ENCODE data around the gene THBD. TPM values are rescaled to one million over a fixed set of nuclear protein-coding genes. Genes with fewer than 3 reads are reported as not detected.

THBD gene
- total and polyA plus RNA-seq, 8 donors, result 1.8 to 12.1 (median 3.8) TPM

DNA sequence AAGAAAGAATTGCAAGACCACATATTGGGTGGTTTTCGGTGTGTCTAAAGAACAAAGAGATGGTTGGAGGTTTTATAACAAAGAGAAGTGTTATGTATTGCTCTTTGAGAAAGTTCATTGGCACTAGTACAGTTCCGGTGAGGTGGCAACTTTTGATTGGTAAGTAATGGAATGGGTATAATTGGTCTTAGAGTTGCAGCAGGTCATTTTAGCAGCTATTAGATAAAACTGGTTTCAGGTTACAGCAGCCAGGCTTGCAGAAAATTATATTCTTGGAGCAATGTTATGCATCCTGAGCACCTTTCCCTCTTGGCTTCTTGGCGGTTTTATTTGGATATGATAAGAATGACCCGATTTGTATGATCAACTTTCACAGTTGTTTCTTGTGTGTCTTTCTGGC is 26.6 kb downstream of the THBD start:
- no peaks in the 10 kb centered on the region for H3K36me3 ChIP-seq
- TF ChIP-seq, protein P1, sequence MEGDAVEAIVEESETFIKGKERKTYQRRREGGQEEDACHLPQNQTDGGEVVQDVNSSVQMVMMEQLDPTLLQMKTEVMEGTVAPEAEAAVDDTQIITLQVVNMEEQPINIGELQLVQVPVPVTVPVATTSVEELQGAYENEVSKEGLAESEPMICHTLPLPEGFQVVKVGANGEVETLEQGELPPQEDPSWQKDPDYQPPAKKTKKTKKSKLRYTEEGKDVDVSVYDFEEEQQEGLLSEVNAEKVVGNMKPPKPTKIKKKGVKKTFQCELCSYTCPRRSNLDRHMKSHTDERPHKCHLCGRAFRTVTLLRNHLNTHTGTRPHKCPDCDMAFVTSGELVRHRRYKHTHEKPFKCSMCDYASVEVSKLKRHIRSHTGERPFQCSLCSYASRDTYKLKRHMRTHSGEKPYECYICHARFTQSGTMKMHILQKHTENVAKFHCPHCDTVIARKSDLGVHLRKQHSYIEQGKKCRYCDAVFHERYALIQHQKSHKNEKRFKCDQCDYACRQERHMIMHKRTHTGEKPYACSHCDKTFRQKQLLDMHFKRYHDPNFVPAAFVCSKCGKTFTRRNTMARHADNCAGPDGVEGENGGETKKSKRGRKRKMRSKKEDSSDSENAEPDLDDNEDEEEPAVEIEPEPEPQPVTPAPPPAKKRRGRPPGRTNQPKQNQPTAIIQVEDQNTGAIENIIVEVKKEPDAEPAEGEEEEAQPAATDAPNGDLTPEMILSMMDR (IDR thresholded peaks at IDR 0.05), result no peak
- no peak overlapping the region for H3K4me3 ChIP-seq
- 41 to 52% methylated on average over 4 of the region's 4 CpGs for WGBS, 2 donors
- H3K9me3 ChIP-seq, result no peaks in the 10 kb centered on the region
- no peaks in the 10 kb centered on the region for H3K27me3 ChIP-seq
- no peak for ATAC-seq
- DNase-seq, result no peak
- no peaks in the 10 kb centered on the region for H3K4me1 ChIP-seq
- no peak for FAIRE-seq
- H3K27ac ChIP-seq, result no peak overlapping the region
- intact Hi-C loops (cut with DNase I), result no loop called here

DNA sequence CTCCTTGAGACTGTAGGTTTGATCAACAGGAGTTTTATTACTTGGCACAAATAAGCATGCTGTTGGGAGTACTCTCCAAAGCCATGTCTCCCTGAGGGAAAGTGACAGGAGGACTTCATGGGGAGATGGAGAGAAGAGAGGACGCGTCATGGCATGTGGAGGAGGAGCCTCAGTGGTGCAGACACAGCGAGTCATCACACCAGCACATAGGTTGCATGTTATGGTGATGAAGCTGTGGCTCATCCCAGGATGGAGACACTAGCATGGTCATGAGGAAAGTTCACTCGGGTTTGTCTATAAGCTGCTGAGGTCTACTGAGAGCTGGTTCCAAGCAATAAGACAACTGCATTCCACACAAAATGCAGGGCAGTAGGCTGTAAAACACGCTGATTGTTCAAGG is 27.5 kb downstream of the THBD start:
- H3K4me3 ChIP-seq, result no peak overlapping the region
- no peak overlapping the region for H3K27ac ChIP-seq
- intact Hi-C loops (cut with DNase I), result no loop called here
- no peak for DNase-seq
- FAIRE-seq, result no peak
- no peak for ATAC-seq
- no peaks in the 10 kb centered on the region for H3K36me3 ChIP-seq
- H3K27me3 ChIP-seq, result no peaks in the 10 kb centered on the region
- H3K9me3 ChIP-seq, result no peaks in the 10 kb centered on the region
- TF ChIP-seq, protein P1 (IDR thresholded peaks at IDR 0.05), result no peak
- 83 to 84% methylated on average over 5 of the region's 5 CpGs for WGBS, 2 donors
- H3K4me1 ChIP-seq, result no peaks in the 10 kb centered on the region

- Histone ChIP-seq H3K36me3 (no peaks in the 10 kb centered on the region), H3K4me3 (no peak overlapping the region), H3K9me3 (no peaks in the 10 kb centered on the region), H3K4me1 (no peaks in the 10 kb centered on the region), H3K27ac (no peak overlapping the region), H3K27me3 (no peaks in the 10 kb centered on the region)
- DNase-seq, result no peak
- no peak for FAIRE-seq
- TF ChIP-seq, protein P1 (IDR thresholded peaks at IDR 0.05), result no peak
- 72 to 85% methylated on average over 1 of the region's 1 CpG for WGBS, 2 donors
- intact Hi-C loops (cut with DNase I), result no loop called here
- no peak for ATAC-seq
These were observed 27.9 kb downstream of the THBD start for GRCh38 chr20:23021541-23021940.

GRCh38 chr20:23020230-23021018 is 29.0 kb downstream of the THBD start:
- DNase-seq (no peak), ATAC-seq (no peak), FAIRE-seq (no peak)
- no peak overlapping the region for H3K27ac ChIP-seq
- WGBS, 2 donors, result 62 to 74% methylated on average over 12 of the region's 12 CpGs
- intact Hi-C loops (cut with DNase I), result no loop called here
- TF ChIP-seq, protein P1 (IDR thresholded peaks at IDR 0.05), result no peak
- H3K36me3 ChIP-seq, result no peaks in the 10 kb centered on the region
- H3K4me1 ChIP-seq, result no peaks in the 10 kb centered on the region
- H3K27me3 ChIP-seq, result no peaks in the 10 kb centered on the region
- H3K4me3 ChIP-seq, result no peak overlapping the region
- H3K9me3 ChIP-seq, result no peaks in the 10 kb centered on the region

- H3K4me3 ChIP-seq, result no peak overlapping the region
- no peaks in the 10 kb centered on the region for H3K36me3 ChIP-seq
- FAIRE-seq (no peak), DNase-seq (no peak), ATAC-seq (no peak)
- whole genome bisulfite sequencing, 2 donors, result 55 to 66% methylated on average over 7 of the region's 7 CpGs
- H3K4me1 ChIP-seq, result no peaks in the 10 kb centered on the region
- H3K27me3 ChIP-seq, result no peaks in the 10 kb centered on the region
- H3K9me3 ChIP-seq, result no peaks in the 10 kb centered on the region
- intact Hi-C loops (cut with DNase I), result no loop called here
- H3K27ac ChIP-seq, result no peak overlapping the region
- TF ChIP-seq, protein P1 (IDR thresholded peaks at IDR 0.05), result no peak
These were observed 30.1 kb downstream of the THBD start for GRCh38 chr20:23019403-23019802.

Measured in pancreas (tissue), 10 donors.